HG02885 (cell line): ENCODE measurements around the gene BCR.
"Not testable (repeated sequence)": the region's sequence is repeated elsewhere in the genome, so short reads cannot be mapped to it uniquely, and the experiment has no call there.

Experiments
- ATAC-seq: cut with Tn5 transposase; IDR thresholded peaks from one replicate; pipeline ENCODE4 v1.9.1; 2021; ENCODE audit warnings: mild to moderate bottlenecking; ENCODE audit not compliant: unreplicated experiment, poor library complexity

The BCR gene

GRCh38 chr22:23341942-23342695 is 161.8 kb downstream of the BCR start:
- not testable (repeated sequence) for ATAC-seq

DNA sequence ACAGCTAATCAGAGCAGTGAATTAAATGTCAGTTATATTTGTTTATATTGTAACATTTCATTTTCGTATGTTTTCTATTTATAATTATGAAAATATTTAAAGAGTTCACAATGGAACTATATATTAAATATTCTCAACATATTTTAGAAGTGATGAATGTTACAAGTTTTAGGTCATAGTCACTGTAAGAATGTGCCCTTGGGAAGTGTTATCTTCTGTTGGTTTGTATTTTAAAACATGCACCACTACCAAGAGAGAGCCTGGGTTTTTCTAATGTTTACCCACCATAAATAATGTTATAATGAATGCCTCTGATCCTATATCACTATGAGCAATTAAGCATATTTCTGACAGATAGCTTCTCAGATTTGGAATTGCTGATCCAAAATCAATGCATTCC is 171.0 kb downstream of the BCR start:
- ATAC-seq, result no peak

DNA sequence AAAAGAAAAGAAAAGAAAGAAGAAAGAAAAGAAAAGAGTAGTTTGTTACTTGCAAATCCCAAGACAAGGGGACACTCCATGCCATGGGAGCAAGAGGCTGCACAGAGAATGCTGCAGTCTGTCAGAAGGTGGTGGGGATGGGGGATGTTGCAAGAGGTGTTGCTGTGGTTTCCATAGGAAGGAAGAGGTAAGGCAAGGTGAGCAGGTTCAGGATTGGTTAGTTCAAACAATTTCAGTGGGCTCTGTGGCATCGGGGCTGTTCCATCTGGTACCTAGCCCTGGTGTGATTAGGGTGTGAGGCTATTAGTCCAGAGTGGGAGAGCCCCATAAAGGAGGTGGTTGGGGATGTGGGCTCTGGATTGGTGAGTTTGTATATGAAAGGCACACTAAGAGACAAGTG is 172.7 kb downstream of the BCR start:
- no peak for ATAC-seq

DNA sequence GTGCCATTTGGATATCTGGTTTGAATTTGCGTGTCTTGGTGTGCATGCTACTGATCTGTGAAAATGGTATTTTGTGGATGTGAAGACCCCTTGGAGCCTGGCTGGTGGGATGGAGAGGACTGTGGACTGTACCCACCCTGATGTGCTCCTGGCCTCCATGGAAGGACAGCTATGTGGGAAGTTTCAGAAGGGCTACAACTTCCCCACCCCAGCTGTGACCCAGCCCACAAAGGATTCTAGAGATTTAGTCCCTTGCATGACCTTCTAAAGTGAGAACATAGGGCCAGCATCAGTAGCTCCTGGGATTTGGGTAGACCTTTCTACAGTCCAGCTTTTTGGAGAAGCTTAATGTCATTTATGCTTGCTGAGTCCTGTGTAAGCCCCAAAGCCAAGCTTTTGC is 173.4 kb downstream of the BCR start:
- no peak for ATAC-seq

- ATAC-seq, result no peak
These were observed 175.8 kb downstream of the BCR start for GRCh38 chr22:23356094-23356493.

GRCh38 chr22:23357053-23357452 is 176.7 kb downstream of the BCR start:
- ATAC-seq, result no peak

DNA sequence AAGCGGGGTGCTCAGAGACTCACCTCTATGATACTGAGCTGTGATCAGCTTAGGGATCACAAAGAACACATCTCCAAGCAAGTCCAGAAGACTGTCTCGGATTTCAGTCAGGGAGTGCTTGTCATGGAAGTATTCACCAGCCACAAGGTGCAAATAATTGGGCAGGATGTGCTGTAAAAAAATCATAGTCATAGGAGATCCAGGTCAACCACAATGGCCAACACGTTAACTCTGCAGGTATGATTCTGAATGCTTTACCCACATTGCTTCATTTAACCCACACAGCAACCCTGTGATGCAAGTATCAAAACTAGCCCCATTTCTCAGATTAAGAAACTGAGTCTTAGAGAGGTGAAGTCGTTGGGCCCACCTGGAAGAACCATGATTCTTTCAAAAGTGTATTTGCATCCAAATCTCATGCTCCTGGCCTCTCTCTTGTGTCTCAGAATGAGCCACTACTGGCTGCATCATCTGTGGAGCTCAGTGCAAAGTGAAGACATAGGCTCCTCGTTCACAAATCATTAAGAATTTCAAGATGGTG is 179.3 kb downstream of the BCR start:
- no peak for ATAC-seq

DNA sequence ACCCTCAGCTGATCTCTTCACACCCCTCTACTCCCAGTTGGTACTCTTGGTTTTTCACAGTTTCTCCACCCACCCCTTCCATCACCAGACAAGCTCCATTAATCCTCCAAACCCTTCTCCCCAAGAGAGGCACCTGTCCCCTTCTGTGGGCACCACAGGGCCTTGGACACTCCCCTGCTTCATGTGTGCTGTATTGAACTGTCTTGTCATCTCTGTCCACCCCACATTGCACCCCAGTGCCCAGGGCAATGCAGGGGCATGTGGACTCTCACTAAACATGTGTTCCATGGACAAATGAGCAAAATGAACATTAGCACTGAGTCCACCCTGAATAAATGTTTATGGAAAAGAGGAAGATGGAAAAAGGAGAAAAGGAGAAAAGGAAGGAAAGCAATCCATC is 181.4 kb downstream of the BCR start:
- ATAC-seq, result no peak

DNA sequence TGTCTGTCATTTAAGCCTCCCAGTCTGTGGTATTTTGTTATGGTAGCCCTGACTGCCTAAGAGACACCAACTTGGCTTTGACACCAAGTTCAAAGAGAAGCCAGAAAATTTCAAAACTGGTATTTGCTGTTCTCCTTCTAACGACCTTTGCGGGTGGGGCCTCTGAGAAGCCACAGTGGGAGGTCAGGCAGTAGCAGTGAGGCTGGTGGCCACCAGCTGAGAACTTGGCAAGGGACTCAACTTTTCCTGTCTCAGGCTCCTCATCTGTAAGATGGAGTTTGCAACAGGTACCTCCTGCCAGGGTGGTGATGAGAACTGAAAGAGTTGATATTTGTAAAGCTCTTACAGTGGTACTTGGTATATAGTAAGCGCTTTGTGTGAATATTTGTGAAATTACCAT is 183.4 kb downstream of the BCR start:
- no peak for ATAC-seq

GRCh38 chr22:23364389-23364788 is 184.1 kb downstream of the BCR start:
- ATAC-seq, result no peak

DNA sequence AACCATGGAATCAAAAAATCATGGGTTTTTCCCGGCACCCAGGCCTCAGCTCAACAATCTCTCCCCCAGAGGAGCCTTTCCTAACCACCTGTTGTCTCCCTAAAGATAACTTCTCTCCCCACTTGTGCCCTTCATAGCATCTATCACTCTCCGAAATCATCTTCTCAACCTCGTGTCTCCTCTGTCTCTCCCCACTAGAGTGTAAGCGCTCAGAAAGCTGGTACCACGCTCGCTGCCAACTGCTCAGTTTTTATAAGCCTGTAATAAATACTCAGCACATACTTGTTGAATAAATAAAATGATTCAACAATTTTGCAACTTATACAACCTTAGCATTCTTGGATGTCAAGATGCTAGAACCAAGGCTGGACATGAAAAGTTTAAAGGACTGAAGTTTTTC is 185.2 kb downstream of the BCR start:
- no peak for ATAC-seq

DNA sequence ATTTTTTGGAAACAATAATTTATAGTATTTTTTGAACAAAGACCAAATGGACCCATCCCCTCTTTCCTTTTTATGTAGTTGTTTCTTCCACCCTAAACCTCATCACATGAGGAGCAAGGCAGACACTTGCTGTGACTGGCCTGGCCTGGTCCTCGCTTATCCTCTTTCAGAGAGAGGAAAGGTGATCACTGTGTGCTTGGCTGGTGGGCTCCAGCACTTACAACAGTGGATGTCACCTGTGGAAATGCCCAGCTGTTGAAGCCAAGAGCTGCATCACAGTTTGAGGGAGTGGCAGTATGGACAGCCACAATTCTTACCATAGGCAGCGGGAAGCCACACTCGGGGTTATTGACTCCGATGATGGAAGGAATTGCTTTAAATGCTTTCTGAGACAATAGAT is 185.7 kb downstream of the BCR start:
- ATAC-seq, result no peak

DNA sequence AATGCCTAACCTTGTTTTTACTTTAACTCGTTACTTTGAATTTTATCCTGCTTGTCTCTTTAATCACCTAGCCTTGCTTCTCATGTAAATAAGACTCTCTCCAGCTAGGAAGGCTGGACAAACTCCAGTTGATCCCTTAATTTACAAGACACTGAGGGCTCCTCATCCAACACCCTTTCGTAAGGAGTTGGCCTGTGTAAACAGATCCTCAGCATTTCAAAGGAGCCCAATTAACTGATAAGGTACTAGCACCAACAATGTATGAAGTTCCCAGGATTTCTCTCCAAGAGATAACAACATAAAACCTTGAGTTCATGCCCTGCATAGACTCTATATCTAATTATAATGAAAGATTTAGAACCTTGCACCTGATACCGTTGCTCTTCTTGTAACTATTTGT is 186.9 kb downstream of the BCR start:
- not testable (repeated sequence) for ATAC-seq
